Left lung (tissue), 10 donors: ENCODE data around the gene USP53. TPM values are rescaled to one million over a fixed set of nuclear protein-coding genes. Genes with fewer than 3 reads are reported as not detected.
"Not testable (repeated sequence)": the region's sequence is repeated elsewhere in the genome, so short reads cannot be mapped to it uniquely, and the experiment has no call there.

Source experiments
- ATAC-seq: fragments of 200-7000 bp; cut with Tn5 transposase; one replicate; pipeline ENCODE4 v1.9.1; 2020; ENCODE audit warnings: moderate library complexity
- DNase-seq, 4 donors: peaks; one replicate each; pipeline ENCODE4 v3.0.0-alpha.2; 2013 to 2020
- H3K27ac ChIP-seq, 2 donors: fragments of 200-600 bp; sonication (generic) in 1 of 2; one replicate each; pipeline versions ENCODE4 v1.5.0 to v1.8.0; 2020 to 2021
- H3K27me3 ChIP-seq, 2 donors: fragments of 200-600 bp; sonication (generic) in 1 of 2; one replicate each; pipeline versions ENCODE4 v1.5.0 to v1.8.0; 2020 to 2021
- H3K36me3 ChIP-seq, 2 donors: fragments of 200-600 bp; sonication (generic) in 1 of 2; one replicate each; pipeline versions ENCODE4 v1.5.0 to v1.8.0; 2020 to 2021
- H3K4me1 ChIP-seq, 2 donors: fragments of 200-600 bp; one replicate each; pipeline ENCODE4 v1.8.0; 2021
- H3K4me3 ChIP-seq, 2 donors: fragments of 200-600 bp; sonication (generic) in 1 of 2; one replicate each; pipeline versions ENCODE4 v1.5.0 to v1.8.0; 2020 to 2021; ENCODE audit warnings: mild to moderate bottlenecking in 1 of 2
- H3K9me3 ChIP-seq, 2 donors: fragments of 200-600 bp; sonication (generic) in 1 of 2; one replicate each; pipeline versions ENCODE4 v1.5.0 to v1.8.0; 2020 to 2021
- CTCF ChIP-seq, 2 donors: fragments of 200-600 bp; sonication (generic) in 1 of 2; IDR thresholded peaks; one replicate each; pipeline versions ENCODE4 v1.5.0 to v1.8.0; 2021; ENCODE audit warnings: antibody characterized with exemption in 2 of 2
- intact Hi-C, 2 donors: fragments of 100-400 bp; cut with DNase I; formaldehyde crosslinking; loops; one replicate each; pipeline versions ENCODE4 v1.11.2 to v1.14.2; 2022
- polyA plus RNA-seq, 6 donors: library from polyadenylated mRNA; unstranded; fragments of 120-200 nt; gene quantifications; one replicate each; pipeline ENCODE4 v1.2.1, GENCODE V29; 2013; ENCODE audit not compliant: insufficient read length in 6 of 6
- total RNA-seq, 2 donors: library from RNA; stranded (reverse); fragmentation: NEBNext Ultra II Directional; extraction: Animal tissue kit (Norgen Biotek cat#: 25700); gene quantifications; one replicate each; pipeline ENCODE4 v1.2.1, GENCODE V29; 2021
- donor health status: DM: no; HTN: yes; CAD: no.
- donor health status: DM: no; HTN: no; CAD: no.

USP53 gene
- total and polyA plus RNA-seq, 8 donors, result 25.4 to 51.5 (median 30.6) TPM

GRCh38 chr4:119271361-119272085, 59.0 kb downstream of the USP53 start:
- H3K9me3 ChIP-seq, result no peaks in the 10 kb centered on the region
- TF ChIP-seq CTCF (IDR thresholded peaks at IDR 0.05), result no peak
- intact Hi-C loops, result no loop called here
- no peak overlapping the region for H3K27ac ChIP-seq
- peaks cover 0 to 24% of the 10 kb centered on the region in 2 donors for H3K36me3 ChIP-seq
- ATAC-seq (no peak), DNase-seq (no peak)
- no peaks in the 10 kb centered on the region for H3K27me3 ChIP-seq
- H3K4me3 ChIP-seq, result no peak overlapping the region
- H3K4me1 ChIP-seq, result no peaks in the 10 kb centered on the region

DNA sequence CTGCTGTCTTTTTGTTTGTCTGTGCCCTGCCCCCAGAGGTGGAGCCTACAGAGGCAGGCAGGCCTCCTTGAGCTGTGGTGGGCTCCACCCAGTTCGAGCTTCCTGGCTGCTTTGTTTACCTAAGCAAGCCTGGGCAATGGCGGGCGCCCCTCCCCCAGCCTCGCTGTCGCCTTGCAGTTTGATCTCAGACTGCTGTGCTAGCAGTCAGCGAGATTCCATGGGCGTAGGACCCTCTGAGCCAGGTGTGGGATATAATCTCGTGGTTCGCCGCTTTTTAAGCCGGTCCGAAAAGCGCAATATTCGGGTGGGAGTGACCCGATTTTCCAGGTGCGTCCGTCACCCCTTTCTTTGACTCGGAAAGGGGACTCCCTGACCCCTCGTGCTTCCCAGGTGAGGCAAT, 67.0 kb downstream of the USP53 start:
- DNase-seq, H3K4me3 ChIP-seq, H3K4me1 ChIP-seq, H3K9me3 ChIP-seq, ATAC-seq, H3K36me3 ChIP-seq, H3K27me3 ChIP-seq, intact Hi-C loops, H3K27ac ChIP-seq: not testable (repeated sequence)

DNA sequence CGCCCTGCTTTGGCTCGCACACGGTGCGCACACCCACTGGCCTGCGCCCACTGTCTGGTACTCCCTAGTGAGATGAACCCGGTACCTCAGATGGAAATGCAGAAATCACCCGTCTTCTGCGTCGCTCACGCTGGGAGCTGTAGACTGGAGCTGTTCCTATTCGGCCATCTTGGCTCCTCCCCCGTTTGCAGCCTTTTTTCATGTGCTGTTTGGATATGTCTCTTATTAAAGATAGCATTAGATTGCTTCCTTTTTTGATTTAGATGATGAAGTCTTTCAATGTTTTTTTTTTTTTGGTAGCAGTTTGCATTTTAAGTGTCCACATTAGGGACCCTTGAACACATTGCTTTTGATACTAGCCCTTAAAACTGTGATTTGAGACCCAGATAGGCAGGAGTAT, 67.4 kb downstream of the USP53 start:
- DNase-seq, H3K27ac ChIP-seq, H3K4me1 ChIP-seq, H3K9me3 ChIP-seq, H3K4me3 ChIP-seq, H3K36me3 ChIP-seq, H3K27me3 ChIP-seq, ATAC-seq, intact Hi-C loops: not testable (repeated sequence)

- DNase-seq (no peak), ATAC-seq (no peak)
- no peaks in the 10 kb centered on the region for H3K9me3 ChIP-seq
- H3K36me3 ChIP-seq, result no peaks in the 10 kb centered on the region
- intact Hi-C loops, result no loop called here
- TF ChIP-seq CTCF (IDR thresholded peaks at IDR 0.05), result no peak
- peaks cover 3 to 13% of the 10 kb centered on the region in 2 donors for H3K4me1 ChIP-seq
- no peaks in the 10 kb centered on the region for H3K27me3 ChIP-seq
- no peak overlapping the region for H3K4me3 ChIP-seq
- peak overlapping the region in 1 of 2 donors; percentile 21 for H3K27ac ChIP-seq
Observed at GRCh38 chr4:119281393-119281792, 68.9 kb downstream of the USP53 start.

GRCh38 chr4:119284876-119285780, 72.6 kb downstream of the USP53 start:
- Histone ChIP-seq H3K27ac (peak overlapping the region in 1 of 2 donors; percentile 10), H3K9me3 (no peaks in the 10 kb centered on the region), H3K4me1 (peaks cover 3 to 13% of the 10 kb centered on the region in 2 donors), H3K36me3 (no peaks in the 10 kb centered on the region), H3K27me3 (no peaks in the 10 kb centered on the region), H3K4me3 (no peak overlapping the region)
- intact Hi-C loops, result no loop called here
- peak in 2 of 4 donors; percentile 19 for DNase-seq
- peak; percentile 65 for ATAC-seq
- no peak for TF ChIP-seq CTCF (IDR thresholded peaks at IDR 0.05)

DNA sequence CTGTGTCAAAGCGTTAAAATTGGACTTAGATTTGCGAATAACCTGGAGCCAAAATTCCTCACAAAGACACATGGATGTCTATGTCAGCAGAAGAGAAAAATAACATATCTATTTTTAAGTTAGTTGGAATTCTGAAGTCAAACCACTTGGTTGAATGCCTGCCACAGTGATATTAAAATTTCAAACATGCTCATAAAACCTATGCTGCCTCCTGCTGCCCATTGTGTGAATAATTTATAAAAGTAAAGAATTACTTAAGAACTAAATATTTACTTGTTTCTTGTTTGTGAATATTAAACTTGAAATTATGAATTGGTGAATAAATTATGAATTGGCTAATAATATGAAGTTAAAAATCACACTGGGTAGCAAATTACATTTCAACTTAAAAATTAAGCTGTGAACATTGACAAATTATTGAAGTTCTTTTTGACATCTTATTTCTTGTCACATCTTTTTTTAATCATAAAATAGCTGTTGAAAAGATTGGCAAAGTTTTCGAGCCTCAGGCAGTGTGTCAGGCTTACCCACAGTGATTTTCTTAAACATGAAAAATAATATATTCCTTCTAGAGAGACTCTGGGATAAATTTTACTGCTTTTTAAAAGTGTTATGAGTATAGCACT, 74.0 kb downstream of the USP53 start:
- ATAC-seq, result peak; percentile 71
- TF ChIP-seq CTCF (IDR thresholded peaks at IDR 0.05), result peak; percentile 27 to 55

More for the DNA sequence above, 74.0 kb downstream of the USP53 start:
- peaks cover 3 to 13% of the 10 kb centered on the region in 2 donors for H3K4me1 ChIP-seq
- no peaks in the 10 kb centered on the region for H3K9me3 ChIP-seq
- H3K27ac ChIP-seq, result no peak overlapping the region
- H3K4me3 ChIP-seq, result no peak overlapping the region
- H3K36me3 ChIP-seq, result no peaks in the 10 kb centered on the region
- peak in 2 of 4 donors; percentile 56 to 73 for DNase-seq
- H3K27me3 ChIP-seq, result no peaks in the 10 kb centered on the region
- intact Hi-C loops, result no loop called here
